ENCODE data around the gene GDF7. TPM values are rescaled to one million over a fixed set of nuclear protein-coding genes. Genes with fewer than 3 reads are reported as not detected.
A peak's percentile ranks its signal among the peaks of the same experiment; 100 is the strongest.

GDF7 gene
- total and polyA plus RNA-seq, 3 donors from 2014 or later, result 0.62 to 1.1 (median 0.69) TPM

GRCh38 chr2:20660506-20661420 lies 6.2 kb upstream of the GDF7 start:
- H3K27me3 ChIP-seq, result no peaks in the 10 kb centered on the region
- intact Hi-C loops (cut with DNase I; ENCODE audit: low total_unique reads), result no loop called here
- H3K36me3 ChIP-seq (ENCODE audit: low read depth, missing control alignments), result no peaks in the 10 kb centered on the region
- peaks cover 3% of the 10 kb centered on the region for H3K4me1 ChIP-seq
- H3K27ac ChIP-seq, result no peak overlapping the region
- DNase-seq, result no peak
- no peaks in the 10 kb centered on the region for H3K9me3 ChIP-seq
- no peak for TF ChIP-seq POLR2A (IDR thresholded peaks at IDR 0.05)
- no peak for TF ChIP-seq CTCF (IDR thresholded peaks at IDR 0.05)
- no peak overlapping the region for H3K4me3 ChIP-seq
- WGBS, 2 donors, result 53 to 60% methylated on average over 5 to 8 of the region's 8 CpGs

GRCh38 chr2:20661421-20662307 lies 5.3 kb upstream of the GDF7 start:
- no peaks in the 10 kb centered on the region for H3K36me3 ChIP-seq (ENCODE audit: low read depth, missing control alignments)
- 41 to 53% methylated on average over 11 of the region's 11 CpGs for WGBS, 2 donors
- TF ChIP-seq POLR2A (IDR thresholded peaks at IDR 0.05), result no peak
- peak; percentile 88 to 96 (median 95) for TF ChIP-seq CTCF (IDR thresholded peaks at IDR 0.05)
- H3K27me3 ChIP-seq, result no peaks in the 10 kb centered on the region
- intact Hi-C loops (cut with DNase I; ENCODE audit: low total_unique reads), result loop anchor here (2.0 kb wide), 1 partner anchor 301 kb away; no protein-coding TSS in a partner anchor
- no peak overlapping the region for H3K4me3 ChIP-seq
- H3K27ac ChIP-seq, result no peak overlapping the region
- peaks cover 12% of the 10 kb centered on the region for H3K4me1 ChIP-seq
- no peaks in the 10 kb centered on the region for H3K9me3 ChIP-seq
- peak; percentile 75 for DNase-seq

- intact Hi-C loops (cut with DNase I; ENCODE audit: low total_unique reads), result loop anchor here (2.0 kb wide), 1 partner anchor 300 kb away; no protein-coding TSS in a partner anchor
- H3K4me3 ChIP-seq, result no peak overlapping the region
- no peaks in the 10 kb centered on the region for H3K27me3 ChIP-seq
- no peaks in the 10 kb centered on the region for H3K9me3 ChIP-seq
- WGBS, 2 donors, result 80 to 85% methylated on average over 1 to 5 of the region's 5 CpGs
- H3K27ac ChIP-seq, result no peak overlapping the region
- TF ChIP-seq POLR2A (IDR thresholded peaks at IDR 0.05), result no peak
- no peak for TF ChIP-seq CTCF (IDR thresholded peaks at IDR 0.05)
- DNase-seq, result no peak
- H3K36me3 ChIP-seq (ENCODE audit: low read depth, missing control alignments), result no peaks in the 10 kb centered on the region
- peaks cover 14% of the 10 kb centered on the region for H3K4me1 ChIP-seq
These were observed 4.5 kb upstream of the GDF7 start for GRCh38 chr2:20662308-20662937.

- 50 to 57% methylated on average over 7 of the region's 7 CpGs for WGBS, 2 donors
- no peaks in the 10 kb centered on the region for H3K27me3 ChIP-seq
- peaks cover 14% of the 10 kb centered on the region for H3K4me1 ChIP-seq
These were observed 3.5 kb upstream of the GDF7 start for GRCh38 chr2:20663196-20664070.

More at GRCh38 chr2:20663196-20664070, 3.5 kb upstream of the GDF7 start:
- intact Hi-C loops (cut with DNase I; ENCODE audit: low total_unique reads), result loop anchor here (2.0 kb wide), 1 partner anchor 299 kb away; no protein-coding TSS in a partner anchor
- Histone ChIP-seq H3K27ac (no peak overlapping the region), H3K9me3 (no peaks in the 10 kb centered on the region), H3K4me3 (no peak overlapping the region), H3K36me3 (ENCODE audit: low read depth, missing control alignments) (no peaks in the 10 kb centered on the region)
- no peak for TF ChIP-seq CTCF (IDR thresholded peaks at IDR 0.05)
- TF ChIP-seq POLR2A (IDR thresholded peaks at IDR 0.05), result no peak
- DNase-seq, result no peak
